ENCODE measurements around the gene MEX3D.

Gene MEX3D

GRCh38 chr19:1505991-1506881 is 61.9 kb downstream of the MEX3D start:
- in situ Hi-C loops (cut with MboI; ENCODE audit: low sequenced_read_pairs), result no loop called here

GRCh38 chr19:1505012-1505411 is 63.1 kb downstream of the MEX3D start:
- in situ Hi-C loops (cut with MboI; ENCODE audit: low sequenced_read_pairs), result no loop called here

Data from hTERT RPE-1 (cell line).